Kidney epithelial cell (primary cell): ENCODE results near the gene NHEJ1. TPM values are rescaled to one million over a fixed set of nuclear protein-coding genes. Genes with fewer than 3 reads are reported as not detected.

Experiments
- DNase-seq: peaks from one replicate; pipeline ENCODE4 v3.0.0-alpha.2; 2010; ENCODE audit warnings: low read depth
- H3K27me3 ChIP-seq: 2 replicates; pipeline ENCODE4 v1.6.0; 2011; ENCODE audit warnings: low read length; ENCODE audit not compliant: control insufficient read depth, insufficient read depth
- H3K36me3 ChIP-seq: 2 replicates; pipeline ENCODE4 v1.5.1; 2011; ENCODE audit warnings: low read length; ENCODE audit not compliant: control insufficient read depth, insufficient read depth
- H3K4me3 ChIP-seq: 2 replicates; pipeline ENCODE4 v1.5.1; 2011; ENCODE audit warnings: low read depth, mild to moderate bottlenecking, control low read depth, low read length
- CTCF ChIP-seq: IDR thresholded peaks from 2 replicates; pipeline ENCODE4 v1.5.1; 2011; ENCODE audit warnings: mild to moderate bottlenecking, moderate library complexity, low read length, control low read depth, inconsistent platforms; ENCODE audit not compliant: insufficient read depth, poor library complexity, severe bottlenecking
- total RNA-seq: library from RNA; depleted of rRNA; stranded (reverse); fragments of >200 nt; gene quantifications from 2 replicates; pipeline ENCODE4 v1.2.3, GENCODE V29; 2015

The NHEJ1 gene
- total RNA-seq, 1 donor from 2014 or later = 16.1 TPM

GRCh38 chr2:219112062-219112406 lies 48.6 kb downstream of the NHEJ1 start:
- Histone ChIP-seq H3K4me3 (no peak overlapping the region), H3K27me3 (no peaks in the 10 kb centered on the region), H3K36me3 (no peaks in the 10 kb centered on the region)
- no peak for TF ChIP-seq CTCF
- no peak for DNase-seq

- no peaks in the 10 kb centered on the region for H3K27me3 ChIP-seq
- no peak for TF ChIP-seq CTCF
- no peaks in the 10 kb centered on the region for H3K36me3 ChIP-seq
- DNase-seq = no peak
- H3K4me3 ChIP-seq = no peak overlapping the region
Measured at GRCh38 chr2:219111375-219112061, 49.1 kb downstream of the NHEJ1 start.

GRCh38 chr2:219109471-219109870 lies 51.1 kb downstream of the NHEJ1 start:
- H3K27me3 ChIP-seq = no peaks in the 10 kb centered on the region
- H3K4me3 ChIP-seq = no peak overlapping the region
- no peak for TF ChIP-seq CTCF
- DNase-seq = no peak
- no peaks in the 10 kb centered on the region for H3K36me3 ChIP-seq

GRCh38 chr2:219107758-219108157 lies 52.9 kb downstream of the NHEJ1 start:
- DNase-seq = no peak
- Histone ChIP-seq H3K4me3 (no peak overlapping the region), H3K36me3 (no peaks in the 10 kb centered on the region), H3K27me3 (no peaks in the 10 kb centered on the region)
- TF ChIP-seq CTCF = no peak

- DNase-seq = no peak
- Histone ChIP-seq H3K36me3 (no peaks in the 10 kb centered on the region), H3K27me3 (no peaks in the 10 kb centered on the region), H3K4me3 (no peak overlapping the region)
- TF ChIP-seq CTCF = no peak
Measured at GRCh38 chr2:219106251-219106650, 54.4 kb downstream of the NHEJ1 start.
